Measurements from ENCODE around the gene TECTB.

DNA sequence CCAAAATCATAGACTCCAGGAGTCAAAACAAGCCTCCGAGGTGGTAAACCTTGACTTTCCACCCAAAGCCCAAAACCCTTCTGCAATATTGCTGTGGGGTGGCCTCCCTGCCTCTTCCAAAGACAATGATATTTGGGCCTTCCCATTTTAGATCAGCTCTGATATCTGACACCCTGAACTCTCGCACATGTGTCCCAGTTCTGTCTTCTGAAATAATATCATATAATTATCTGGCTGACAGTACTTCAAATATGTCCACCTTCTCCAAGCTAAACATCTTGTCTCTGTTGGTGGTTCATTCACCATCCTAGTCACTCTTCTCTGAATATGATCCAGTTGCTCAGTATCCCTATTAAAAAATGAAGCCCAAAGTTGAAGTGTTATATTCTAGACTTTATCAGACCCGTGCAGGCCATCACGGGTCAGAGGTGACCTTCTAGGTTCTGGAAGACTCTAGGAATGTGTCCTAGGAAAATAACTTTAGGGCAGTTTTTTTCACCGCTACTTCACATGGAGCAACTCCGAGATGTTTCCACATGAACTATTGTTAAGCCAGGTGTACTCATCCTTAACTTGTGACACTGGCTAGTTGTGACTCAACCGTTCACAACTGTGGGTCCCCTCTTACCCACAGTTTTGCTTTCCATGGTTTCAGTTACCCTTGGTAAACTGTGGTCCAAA lies 6.3 kb downstream of the TECTB start:
- TF ChIP-seq, protein P1, sequence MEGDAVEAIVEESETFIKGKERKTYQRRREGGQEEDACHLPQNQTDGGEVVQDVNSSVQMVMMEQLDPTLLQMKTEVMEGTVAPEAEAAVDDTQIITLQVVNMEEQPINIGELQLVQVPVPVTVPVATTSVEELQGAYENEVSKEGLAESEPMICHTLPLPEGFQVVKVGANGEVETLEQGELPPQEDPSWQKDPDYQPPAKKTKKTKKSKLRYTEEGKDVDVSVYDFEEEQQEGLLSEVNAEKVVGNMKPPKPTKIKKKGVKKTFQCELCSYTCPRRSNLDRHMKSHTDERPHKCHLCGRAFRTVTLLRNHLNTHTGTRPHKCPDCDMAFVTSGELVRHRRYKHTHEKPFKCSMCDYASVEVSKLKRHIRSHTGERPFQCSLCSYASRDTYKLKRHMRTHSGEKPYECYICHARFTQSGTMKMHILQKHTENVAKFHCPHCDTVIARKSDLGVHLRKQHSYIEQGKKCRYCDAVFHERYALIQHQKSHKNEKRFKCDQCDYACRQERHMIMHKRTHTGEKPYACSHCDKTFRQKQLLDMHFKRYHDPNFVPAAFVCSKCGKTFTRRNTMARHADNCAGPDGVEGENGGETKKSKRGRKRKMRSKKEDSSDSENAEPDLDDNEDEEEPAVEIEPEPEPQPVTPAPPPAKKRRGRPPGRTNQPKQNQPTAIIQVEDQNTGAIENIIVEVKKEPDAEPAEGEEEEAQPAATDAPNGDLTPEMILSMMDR (IDR thresholded peaks at IDR 0.05; ENCODE audit: low read depth, low read length, poor library complexity, severe bottlenecking), result no peak
- TF ChIP-seq EZH2phosphoT487 (IDR thresholded peaks at IDR 0.05; ENCODE audit: borderline replicate concordance, low read length), result no peak
